ENCODE data around the gene EGFL7. TPM values are rescaled to one million over a fixed set of nuclear protein-coding genes. Genes with fewer than 3 reads are reported as not detected.

EGFL7 gene
- total RNA-seq, 1 experiment from 2014 or later = 54.6 TPM

GRCh38 chr9:136654820-136655535 lies 7.7 kb upstream of the EGFL7 start (continued):
- no peak for TF ChIP-seq FOXK1 (CRISPR knock-in tag; IDR thresholded peaks at IDR 0.05)
- TF ChIP-seq NR3C1 (CRISPR knock-in tag; conservative IDR thresholded peaks at IDR 0.05; ENCODE audit: low read depth) = no peak

- Mint-ChIP-seq H3K9me3 (no peaks in the 10 kb centered on the region), H3K27ac (no peak overlapping the region), H3K27me3 (ENCODE audit: low read depth) (no peaks in the 10 kb centered on the region), H3K4me3 (no peak overlapping the region), H3K36me3 (no peaks in the 10 kb centered on the region), H3K4me1 (0 out of 2 replicates have a peak, but pooled peaks cover 3% of the 10 kb centered on the region)
- CTCF ChIA-PET = interaction anchor here (0.6 to 1.5 kb wide), 5 partner anchors 16 to 554 kb away, joined by 3 to 6 read pairs (median 3); no protein-coding TSS in a partner anchor
- TF ChIP-seq NR2C2 (CRISPR knock-in tag; IDR thresholded peaks at IDR 0.05) (no peak), GABPB1 (CRISPR knock-in tag; IDR thresholded peaks at IDR 0.05) (no peak), SOX15 (CRISPR knock-in tag; IDR thresholded peaks at IDR 0.05) (no peak), JUN (CRISPR knock-in tag; IDR thresholded peaks at IDR 0.05) (no peak), ETV6 (CRISPR knock-in tag; IDR thresholded peaks at IDR 0.05) (no peak; the same call in 1 of the 2 replicates), KAT7 (CRISPR knock-in tag; IDR thresholded peaks at IDR 0.05; ENCODE audit: borderline replicate concordance) (no peak), EMX1 (CRISPR knock-in tag; IDR thresholded peaks at IDR 0.05) (no peak), FOXJ3 (CRISPR knock-in tag; IDR thresholded peaks at IDR 0.05; ENCODE audit: borderline replicate concordance) (no peak), FOXP1 (CRISPR knock-in tag; IDR thresholded peaks at IDR 0.05; ENCODE audit: borderline replicate concordance) (no peak), HMGA2 (CRISPR knock-in tag; IDR thresholded peaks at IDR 0.05) (no peak), ATF1 (CRISPR knock-in tag; IDR thresholded peaks at IDR 0.05) (no peak), ZMAT4 (CRISPR knock-in tag; IDR thresholded peaks at IDR 0.05) (no peak), IRF2 (CRISPR knock-in tag; IDR thresholded peaks at IDR 0.05; ENCODE audit: borderline replicate concordance, low read depth) (no peak), NR3C1 (CRISPR knock-in tag; conservative IDR thresholded peaks at IDR 0.05; ENCODE audit: low read depth) (no peak), ZNF138 (CRISPR knock-in tag; conservative IDR thresholded peaks at IDR 0.05) (no peak)
- TF ChIP-seq, protein P1, sequence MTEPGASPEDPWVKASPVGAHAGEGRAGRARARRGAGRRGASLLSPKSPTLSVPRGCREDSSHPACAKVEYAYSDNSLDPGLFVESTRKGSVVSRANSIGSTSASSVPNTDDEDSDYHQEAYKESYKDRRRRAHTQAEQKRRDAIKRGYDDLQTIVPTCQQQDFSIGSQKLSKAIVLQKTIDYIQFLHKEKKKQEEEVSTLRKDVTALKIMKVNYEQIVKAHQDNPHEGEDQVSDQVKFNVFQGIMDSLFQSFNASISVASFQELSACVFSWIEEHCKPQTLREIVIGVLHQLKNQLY (CRISPR knock-in tag; IDR thresholded peaks at IDR 0.05) = no peak
- TF ChIP-seq, protein P2, sequence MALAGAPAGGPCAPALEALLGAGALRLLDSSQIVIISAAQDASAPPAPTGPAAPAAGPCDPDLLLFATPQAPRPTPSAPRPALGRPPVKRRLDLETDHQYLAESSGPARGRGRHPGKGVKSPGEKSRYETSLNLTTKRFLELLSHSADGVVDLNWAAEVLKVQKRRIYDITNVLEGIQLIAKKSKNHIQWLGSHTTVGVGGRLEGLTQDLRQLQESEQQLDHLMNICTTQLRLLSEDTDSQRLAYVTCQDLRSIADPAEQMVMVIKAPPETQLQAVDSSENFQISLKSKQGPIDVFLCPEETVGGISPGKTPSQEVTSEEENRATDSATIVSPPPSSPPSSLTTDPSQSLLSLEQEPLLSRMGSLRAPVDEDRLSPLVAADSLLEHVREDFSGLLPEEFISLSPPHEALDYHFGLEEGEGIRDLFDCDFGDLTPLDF (CRISPR knock-in tag; IDR thresholded peaks at IDR 0.05) = no peak
- TF ChIP-seq, protein P3, sequence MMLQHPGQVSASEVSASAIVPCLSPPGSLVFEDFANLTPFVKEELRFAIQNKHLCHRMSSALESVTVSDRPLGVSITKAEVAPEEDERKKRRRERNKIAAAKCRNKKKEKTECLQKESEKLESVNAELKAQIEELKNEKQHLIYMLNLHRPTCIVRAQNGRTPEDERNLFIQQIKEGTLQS (CRISPR knock-in tag; conservative IDR thresholded peaks at IDR 0.05) = no peak
- ATAC-seq (no peak), DNase-seq (ENCODE audit: low spot score) (no peak)
- POLR2A ChIA-PET = no interaction called here
Measured at GRCh38 chr9:136655536-136656182, 7.1 kb upstream of the EGFL7 start.

GRCh38 chr9:136656183-136656738 lies 6.5 kb upstream of the EGFL7 start:
- Mint-ChIP-seq H3K4me3 (no peak overlapping the region), H3K27ac (no peak overlapping the region), H3K27me3 (ENCODE audit: low read depth) (no peaks in the 10 kb centered on the region), H3K36me3 (no peaks in the 10 kb centered on the region), H3K9me3 (no peaks in the 10 kb centered on the region), H3K4me1 (0 out of 2 replicates have a peak, but pooled peaks cover 3% of the 10 kb centered on the region)
- POLR2A ChIA-PET = no interaction called here
- ATAC-seq = no peak
- no peak for DNase-seq (ENCODE audit: low spot score)
- CTCF ChIA-PET = interaction anchor here (0.6 to 1.9 kb wide), 8 partner anchors 9 to 554 kb away, joined by 3 to 10 read pairs (median 4); no protein-coding TSS in a partner anchor
- TF ChIP-seq PRRX2 (CRISPR knock-in tag; IDR thresholded peaks at IDR 0.05) (no peak), EMX1 (CRISPR knock-in tag; IDR thresholded peaks at IDR 0.05) (no peak), ELF4 (CRISPR knock-in tag; IDR thresholded peaks at IDR 0.05; ENCODE audit: low read depth) (no peak), IRF2 (CRISPR knock-in tag; IDR thresholded peaks at IDR 0.05; ENCODE audit: borderline replicate concordance, low read depth) (no peak), RORB (CRISPR knock-in tag; IDR thresholded peaks at IDR 0.05) (no peak), SMAD3 (CRISPR knock-in tag; IDR thresholded peaks at IDR 0.05; ENCODE audit: borderline replicate concordance) (no peak)
- TF ChIP-seq, protein P4, sequence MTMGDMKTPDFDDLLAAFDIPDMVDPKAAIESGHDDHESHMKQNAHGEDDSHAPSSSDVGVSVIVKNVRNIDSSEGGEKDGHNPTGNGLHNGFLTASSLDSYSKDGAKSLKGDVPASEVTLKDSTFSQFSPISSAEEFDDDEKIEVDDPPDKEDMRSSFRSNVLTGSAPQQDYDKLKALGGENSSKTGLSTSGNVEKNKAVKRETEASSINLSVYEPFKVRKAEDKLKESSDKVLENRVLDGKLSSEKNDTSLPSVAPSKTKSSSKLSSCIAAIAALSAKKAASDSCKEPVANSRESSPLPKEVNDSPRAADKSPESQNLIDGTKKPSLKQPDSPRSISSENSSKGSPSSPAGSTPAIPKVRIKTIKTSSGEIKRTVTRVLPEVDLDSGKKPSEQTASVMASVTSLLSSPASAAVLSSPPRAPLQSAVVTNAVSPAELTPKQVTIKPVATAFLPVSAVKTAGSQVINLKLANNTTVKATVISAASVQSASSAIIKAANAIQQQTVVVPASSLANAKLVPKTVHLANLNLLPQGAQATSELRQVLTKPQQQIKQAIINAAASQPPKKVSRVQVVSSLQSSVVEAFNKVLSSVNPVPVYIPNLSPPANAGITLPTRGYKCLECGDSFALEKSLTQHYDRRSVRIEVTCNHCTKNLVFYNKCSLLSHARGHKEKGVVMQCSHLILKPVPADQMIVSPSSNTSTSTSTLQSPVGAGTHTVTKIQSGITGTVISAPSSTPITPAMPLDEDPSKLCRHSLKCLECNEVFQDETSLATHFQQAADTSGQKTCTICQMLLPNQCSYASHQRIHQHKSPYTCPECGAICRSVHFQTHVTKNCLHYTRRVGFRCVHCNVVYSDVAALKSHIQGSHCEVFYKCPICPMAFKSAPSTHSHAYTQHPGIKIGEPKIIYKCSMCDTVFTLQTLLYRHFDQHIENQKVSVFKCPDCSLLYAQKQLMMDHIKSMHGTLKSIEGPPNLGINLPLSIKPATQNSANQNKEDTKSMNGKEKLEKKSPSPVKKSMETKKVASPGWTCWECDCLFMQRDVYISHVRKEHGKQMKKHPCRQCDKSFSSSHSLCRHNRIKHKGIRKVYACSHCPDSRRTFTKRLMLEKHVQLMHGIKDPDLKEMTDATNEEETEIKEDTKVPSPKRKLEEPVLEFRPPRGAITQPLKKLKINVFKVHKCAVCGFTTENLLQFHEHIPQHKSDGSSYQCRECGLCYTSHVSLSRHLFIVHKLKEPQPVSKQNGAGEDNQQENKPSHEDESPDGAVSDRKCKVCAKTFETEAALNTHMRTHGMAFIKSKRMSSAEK (CRISPR knock-in tag; IDR thresholded peaks at IDR 0.05; ENCODE audit: borderline replicate concordance) = no peak
- TF ChIP-seq, protein P5, sequence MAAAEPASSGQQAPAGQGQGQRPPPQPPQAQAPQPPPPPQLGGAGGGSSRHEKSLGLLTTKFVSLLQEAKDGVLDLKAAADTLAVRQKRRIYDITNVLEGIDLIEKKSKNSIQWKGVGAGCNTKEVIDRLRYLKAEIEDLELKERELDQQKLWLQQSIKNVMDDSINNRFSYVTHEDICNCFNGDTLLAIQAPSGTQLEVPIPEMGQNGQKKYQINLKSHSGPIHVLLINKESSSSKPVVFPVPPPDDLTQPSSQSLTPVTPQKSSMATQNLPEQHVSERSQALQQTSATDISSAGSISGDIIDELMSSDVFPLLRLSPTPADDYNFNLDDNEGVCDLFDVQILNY (CRISPR knock-in tag; IDR thresholded peaks at IDR 0.05) = no peak
